Nucleus accumbens (tissue), 56 donors: ENCODE measurements around the gene CHDH.

Experiments
- DNase-seq, 56 donors: peaks; one replicate each; lab custom pipeline; 2025; lab: John Stamatoyannopoulos, UW

CHDH gene

GRCh38 chr3:53812434-53812833 is 33.8 kb downstream of the CHDH start:
- DNase-seq, result no peak

GRCh38 chr3:53811143-53811927 is 34.9 kb downstream of the CHDH start:
- no peak for DNase-seq

- DNase-seq, result no peak
These were observed 36.3 kb downstream of the CHDH start for GRCh38 chr3:53809764-53810400.

- DNase-seq, result no peak
These were observed 37.0 kb downstream of the CHDH start for GRCh38 chr3:53809267-53809666.

GRCh38 chr3:53808496-53808895 is 37.7 kb downstream of the CHDH start:
- DNase-seq, result no peak

- no peak for DNase-seq
These were observed 39.0 kb downstream of the CHDH start for GRCh38 chr3:53807117-53807810.

- DNase-seq, result no peak
These were observed 39.8 kb downstream of the CHDH start for GRCh38 chr3:53806182-53807116.

GRCh38 chr3:53805463-53806159 is 40.6 kb downstream of the CHDH start:
- no peak for DNase-seq

GRCh38 chr3:53804697-53805462 is 41.3 kb downstream of the CHDH start:
- DNase-seq, result peak in 18 of 56 donors; percentile 8 to 60 (median 28)

- no peak for DNase-seq
These were observed 42.2 kb downstream of the CHDH start for GRCh38 chr3:53803816-53804695.

- no peak for DNase-seq
These were observed 42.9 kb downstream of the CHDH start for GRCh38 chr3:53803124-53803815.

GRCh38 chr3:53802256-53802880 is 43.9 kb downstream of the CHDH start:
- no peak for DNase-seq

- DNase-seq, result no peak
These were observed 44.9 kb downstream of the CHDH start for GRCh38 chr3:53801319-53801718.

- DNase-seq, result no peak
These were observed 45.9 kb downstream of the CHDH start for GRCh38 chr3:53800041-53800906.

- no peak for DNase-seq
These were observed 46.8 kb downstream of the CHDH start for GRCh38 chr3:53799338-53799865.

GRCh38 chr3:53798144-53798543 is 48.1 kb downstream of the CHDH start:
- DNase-seq, result no peak
